ENCODE results near the gene SYNGR1.

SYNGR1 gene

DNA sequence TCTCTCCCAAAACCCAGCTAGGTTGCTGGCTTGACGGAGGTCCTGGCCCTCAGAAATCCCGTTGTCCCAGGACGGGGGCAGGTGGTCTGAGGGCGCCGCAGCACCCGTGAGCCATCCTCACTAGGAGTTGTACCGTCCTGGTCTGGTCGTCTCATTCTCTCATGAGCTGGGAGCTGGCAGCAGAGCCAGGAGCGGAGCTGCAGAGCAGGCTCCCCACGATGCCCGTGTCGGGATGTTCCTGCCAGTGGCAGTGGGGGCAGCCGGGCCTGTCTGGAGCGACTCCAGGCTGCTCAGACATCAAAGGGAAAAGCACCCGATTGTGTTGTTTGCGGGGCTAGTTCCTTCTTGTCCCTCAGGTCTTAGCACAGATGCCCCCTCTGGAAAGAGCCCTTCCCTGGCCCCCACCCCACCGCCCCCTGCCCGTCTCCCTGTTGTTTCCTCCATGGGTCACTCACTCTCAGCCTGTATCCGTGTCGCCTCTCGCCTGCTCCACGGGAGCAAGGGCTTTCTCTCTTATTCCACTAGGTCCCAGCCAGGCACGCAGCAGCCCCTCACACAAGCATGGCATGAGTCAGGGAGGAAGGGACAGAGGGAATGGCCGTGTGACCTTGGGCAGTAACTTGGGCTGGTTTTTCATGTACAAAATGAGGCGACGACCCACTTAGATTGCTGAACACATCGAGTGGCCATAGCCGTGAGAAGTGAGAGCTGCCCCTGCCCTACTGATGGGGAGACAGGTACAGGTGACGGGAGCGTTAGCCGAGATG, 83.9 kb downstream of the SYNGR1 start:
- no peak for DNase-seq

DNA sequence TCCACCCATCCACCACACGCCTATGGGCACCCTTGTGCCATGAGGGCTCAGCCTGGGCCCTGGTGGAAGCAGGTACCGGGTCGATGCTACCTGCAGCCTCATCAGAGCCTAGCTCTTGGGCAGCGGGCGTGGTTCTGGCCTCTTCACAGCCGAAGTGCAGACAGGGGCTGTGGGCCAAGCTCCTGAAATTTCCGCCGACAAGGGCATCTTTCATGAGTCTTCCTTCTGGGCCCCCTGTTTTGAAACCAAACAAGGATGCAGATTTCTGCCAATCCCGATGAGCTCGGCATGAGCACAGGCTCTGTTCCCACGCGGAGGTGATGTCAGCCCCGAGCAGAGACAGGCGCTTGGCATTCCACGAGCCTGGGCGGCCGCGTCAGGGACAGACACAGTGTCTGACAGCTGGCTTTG, 84.5 kb downstream of the SYNGR1 start:
- DNase-seq = no peak

DNA sequence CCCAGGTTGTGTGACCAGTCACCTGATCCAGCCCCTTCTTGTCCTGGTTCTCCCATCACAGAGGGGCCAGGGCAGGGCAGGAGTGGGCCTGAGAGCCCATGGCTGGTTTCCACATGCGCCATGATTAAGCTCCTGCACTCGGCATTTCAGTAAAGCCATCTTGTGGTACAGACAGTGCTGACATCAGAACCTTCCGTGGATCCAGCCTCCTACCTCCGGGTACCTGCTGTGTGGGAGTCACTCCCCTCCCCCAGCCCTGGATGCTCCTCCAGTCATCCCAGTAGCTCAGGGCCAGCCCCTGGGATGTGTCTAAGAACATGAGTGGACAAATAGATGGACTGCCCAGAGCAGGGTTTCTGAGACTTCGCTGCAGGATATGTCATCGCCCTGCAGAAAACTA, 84.9 kb downstream of the SYNGR1 start:
- DNase-seq = no peak

Measured in inflammatory macrophage treated with lipopolysaccharide for 4 hours (primary cell).